Mesodermal cell (in vitro differentiated cells): ENCODE data around the gene BRD3OS.
"Not testable (repeated sequence)": the region's sequence is repeated elsewhere in the genome, so short reads cannot be mapped to it uniquely, and the experiment has no call there.

Experiments used
- H3K27ac ChIP-seq: 2 replicates; pipeline ENCODE4 v1.7.0; 2013; ENCODE audit warnings: mild to moderate bottlenecking, low read depth, low read length, moderate library complexity; ENCODE audit not compliant: severe bottlenecking
- H3K36me3 ChIP-seq: 2 replicates; pipeline ENCODE4 v1.7.1; 2013; ENCODE audit warnings: mild to moderate bottlenecking, low read length, moderate library complexity; ENCODE audit not compliant: control insufficient read depth, insufficient read depth
- H3K4me1 ChIP-seq: one replicate; pipeline ENCODE4 v1.7.1; 2013; ENCODE audit warnings: mild to moderate bottlenecking, low read length; ENCODE audit not compliant: insufficient read depth, control insufficient read depth, poor library complexity, severe bottlenecking
- H3K4me3 ChIP-seq: 2 replicates; pipeline ENCODE4 v1.7.0; 2013; ENCODE audit warnings: low read length, control low read depth, mild to moderate bottlenecking; ENCODE audit not compliant: insufficient read depth, poor library complexity, severe bottlenecking; ENCODE audit errors: extremely low read depth
- H3K9me3 ChIP-seq: 2 replicates; pipeline ENCODE4 v1.7.1; 2013; ENCODE audit warnings: mild to moderate bottlenecking, low read length, moderate library complexity; ENCODE audit not compliant: control insufficient read depth
- WGBS, 2 experiments: methylation state at CpG; one replicate each; pipeline ENCODE4 v1.1.5; 2013; ENCODE audit warnings: missing lambda C conversion rate in 2 of 2; ENCODE audit not compliant: insufficient coverage in 2 of 2; 5-methylcytosine and 5-hydroxymethylcytosine counted together

The BRD3OS gene

GRCh38 chr9:133980864-133981588 is 44.3 kb upstream of the BRD3OS start:
- H3K36me3 ChIP-seq, result peaks cover 19% of the 10 kb centered on the region
- H3K4me3 ChIP-seq, result no peak overlapping the region
- no peaks in the 10 kb centered on the region for H3K9me3 ChIP-seq
- 96 to 98% methylated on average over 18 to 22 of the region's 25 CpGs for WGBS, 2 experiments
- H3K27ac ChIP-seq, result no peak overlapping the region
- peaks cover 24% of the 10 kb centered on the region for H3K4me1 ChIP-seq

- H3K4me3 ChIP-seq, result no peak overlapping the region
- peaks cover 24% of the 10 kb centered on the region for H3K4me1 ChIP-seq
- 94 to 97% methylated on average over 14 of the region's 14 CpGs for WGBS, 2 experiments
- no peaks in the 10 kb centered on the region for H3K9me3 ChIP-seq
- H3K27ac ChIP-seq, result no peak overlapping the region
- H3K36me3 ChIP-seq, result peaks cover 19% of the 10 kb centered on the region
Measured at GRCh38 chr9:133981589-133981957, 43.7 kb upstream of the BRD3OS start.

GRCh38 chr9:133981958-133982681 is 43.2 kb upstream of the BRD3OS start:
- H3K27ac ChIP-seq, result no peak overlapping the region
- no peaks in the 10 kb centered on the region for H3K9me3 ChIP-seq
- no peak overlapping the region for H3K4me3 ChIP-seq
- peaks cover 19% of the 10 kb centered on the region for H3K36me3 ChIP-seq
- 95 to 96% methylated on average over 28 of the region's 28 CpGs for WGBS, 2 experiments
- peaks cover 20% of the 10 kb centered on the region for H3K4me1 ChIP-seq

- WGBS, 2 experiments, result 91 to 96% methylated on average over 23 of the region's 25 CpGs
- H3K27ac ChIP-seq, result no peak overlapping the region
- no peak overlapping the region for H3K4me3 ChIP-seq
- H3K36me3 ChIP-seq, result peaks cover 11% of the 10 kb centered on the region
- peaks cover 18% of the 10 kb centered on the region for H3K4me1 ChIP-seq
- no peaks in the 10 kb centered on the region for H3K9me3 ChIP-seq
Measured at GRCh38 chr9:133982971-133983720, 42.1 kb upstream of the BRD3OS start.

GRCh38 chr9:133986061-133986460 is 39.2 kb upstream of the BRD3OS start:
- 60 to 79% methylated on average over 6 of the region's 6 CpGs for WGBS, 2 experiments
- no peaks in the 10 kb centered on the region for H3K9me3 ChIP-seq
- peaks cover 11% of the 10 kb centered on the region for H3K36me3 ChIP-seq
- no peak overlapping the region for H3K27ac ChIP-seq
- peaks cover 17% of the 10 kb centered on the region for H3K4me1 ChIP-seq
- no peak overlapping the region for H3K4me3 ChIP-seq

GRCh38 chr9:133986774-133987445 is 38.4 kb upstream of the BRD3OS start:
- no peak overlapping the region for H3K4me3 ChIP-seq
- H3K27ac ChIP-seq, result no peak overlapping the region
- no peaks in the 10 kb centered on the region for H3K9me3 ChIP-seq
- H3K4me1 ChIP-seq, result peaks cover 17% of the 10 kb centered on the region
- 88 to 92% methylated on average over 4 to 9 of the region's 13 CpGs for WGBS, 2 experiments
- peaks cover 11% of the 10 kb centered on the region for H3K36me3 ChIP-seq

- peaks cover 13% of the 10 kb centered on the region for H3K4me1 ChIP-seq
- H3K36me3 ChIP-seq, result peaks cover 11% of the 10 kb centered on the region
- no peak overlapping the region for H3K27ac ChIP-seq
- WGBS, 2 experiments, result 91 to 98% methylated on average over 13 to 14 of the region's 14 CpGs
- no peak overlapping the region for H3K4me3 ChIP-seq
- H3K9me3 ChIP-seq, result no peaks in the 10 kb centered on the region
Measured at GRCh38 chr9:133987446-133987788, 37.9 kb upstream of the BRD3OS start.

- no peak overlapping the region for H3K4me3 ChIP-seq
- peaks cover 11% of the 10 kb centered on the region for H3K36me3 ChIP-seq
- WGBS, 2 experiments, result 83 to 94% methylated on average over 1 to 11 of the region's 16 CpGs
- H3K27ac ChIP-seq, result no peak overlapping the region
- H3K9me3 ChIP-seq, result no peaks in the 10 kb centered on the region
- peaks cover 14% of the 10 kb centered on the region for H3K4me1 ChIP-seq
Measured at GRCh38 chr9:133987946-133988665, 37.2 kb upstream of the BRD3OS start.

- H3K4me1 ChIP-seq, result peaks cover 21% of the 10 kb centered on the region
- H3K27ac ChIP-seq, H3K9me3 ChIP-seq, H3K4me3 ChIP-seq: not testable (repeated sequence)
- H3K36me3 ChIP-seq, result peaks cover 11% of the 10 kb centered on the region
- 93 to 94% methylated on average over 12 to 13 of the region's 14 CpGs for WGBS, 2 experiments
Measured at GRCh38 chr9:133988771-133989170, 36.5 kb upstream of the BRD3OS start.
